Naive thymus-derived CD4-positive, alpha-beta T cell (primary cell): ENCODE results near the gene C13orf46. TPM values are rescaled to one million over a fixed set of nuclear protein-coding genes. Genes with fewer than 3 reads are reported as not detected.

Experiments
- ATAC-seq: fragments of 150-1000 bp; cut with Tn5 transposase; 2 replicates; pipeline ENCODE4 v1.10.0; 2021; ENCODE audit warnings: mild to moderate bottlenecking, moderate library complexity
- CTCF ChIA-PET: fragments of 350-600 bp; sonication (Branson Sonifier 250); formaldehyde crosslinking; loops from one replicate; lab custom pipeline; 2021; ENCODE audit warnings: antibody characterized with exemption; lab: Charles Lee
- POLR2A ChIA-PET: fragments of 350-600 bp; sonication (Branson Sonifier 250); formaldehyde crosslinking; loops from one replicate; lab custom pipeline; 2021; ENCODE audit warnings: antibody characterized with exemption, inconsistent platforms; lab: Charles Lee
- DNase-seq, 9 donors: peaks; one replicate each; pipeline versions ENCODE4 v3.0.0 to v3.0.0-alpha.2; 2020 to 2022; ENCODE audit warnings: mixed read lengths in 1 of 9
- H3K27ac ChIP-seq: one replicate; pipeline ENCODE4 v1.7.0; 2013; ENCODE audit warnings: mild to moderate bottlenecking, low read depth, low read length, moderate library complexity
- H3K27me3 ChIP-seq, 2 donors: one replicate each; pipeline ENCODE4 v1.7.0; 2013; ENCODE audit warnings: low read length in 2 of 2, mild to moderate bottlenecking in 2 of 2, moderate library complexity in 2 of 2; ENCODE audit not compliant: control insufficient read depth in 2 of 2, insufficient read depth in 2 of 2
- H3K36me3 ChIP-seq, 3 experiments: 1 replicate in 2 of 3; 2 replicates in 1 of 3; pipeline ENCODE4 v1.7.0; 2013; ENCODE audit warnings: low read length in 3 of 3, mild to moderate bottlenecking in 3 of 3, moderate library complexity in 1 of 3; ENCODE audit not compliant: insufficient read depth in 3 of 3, control insufficient read depth in 2 of 3
- H3K4me1 ChIP-seq, 2 donors: one replicate each; pipeline ENCODE4 v1.7.0; 2013; ENCODE audit warnings: low read length in 2 of 2, mild to moderate bottlenecking in 2 of 2, moderate library complexity in 1 of 2; ENCODE audit not compliant: control insufficient read depth in 2 of 2, insufficient read depth in 2 of 2
- H3K4me3 ChIP-seq: 2 replicates; pipeline ENCODE4 v1.7.0; 2013; ENCODE audit warnings: mild to moderate bottlenecking, low read length
- H3K9me3 ChIP-seq, 3 experiments: 1 replicate in 2 of 3; 2 replicates in 1 of 3; pipeline ENCODE4 v1.7.0; 2013; ENCODE audit warnings: low read length in 3 of 3; ENCODE audit not compliant: control insufficient read depth in 2 of 3
- H3K27ac Mint-ChIP-seq, 9 donors: one replicate each; pipeline ENCODE4 v1.8.0; 2020 to 2022; ENCODE audit warnings: mixed read lengths in 9 of 9, mild to moderate bottlenecking in 8 of 9, moderate library complexity in 5 of 9, inconsistent platforms in 2 of 9
- H3K27me3 Mint-ChIP-seq, 5 donors: one replicate each; pipeline ENCODE4 v1.8.0; 2021 to 2022; ENCODE audit warnings: mixed read lengths in 5 of 5, mild to moderate bottlenecking in 1 of 5
- H3K36me3 Mint-ChIP-seq, 5 donors: one replicate each; pipeline ENCODE4 v1.8.0; 2020 to 2022; ENCODE audit warnings: mixed read lengths in 5 of 5, mild to moderate bottlenecking in 3 of 5, inconsistent platforms in 1 of 5
- H3K4me1 Mint-ChIP-seq, 7 donors: one replicate each; pipeline ENCODE4 v1.8.0; 2020 to 2022; ENCODE audit warnings: mixed read lengths in 7 of 7, mild to moderate bottlenecking in 3 of 7, inconsistent platforms in 1 of 7
- H3K4me3 Mint-ChIP-seq, 10 donors: one replicate each; pipeline ENCODE4 v1.8.0; 2020 to 2022; ENCODE audit warnings: mild to moderate bottlenecking in 10 of 10, mixed read lengths in 10 of 10, moderate library complexity in 6 of 10, inconsistent platforms in 2 of 10
- H3K9me3 Mint-ChIP-seq, 11 donors: one replicate each; pipeline ENCODE4 v1.8.0; 2020 to 2022; ENCODE audit warnings: mixed read lengths in 11 of 11, mild to moderate bottlenecking in 4 of 11, inconsistent platforms in 1 of 11, moderate library complexity in 1 of 11
- intact Hi-C, 2 donors: fragments of 100-400 bp; cut with micrococcal nuclease; formaldehyde crosslinking; loops; one replicate each; pipeline ENCODE4 v1.15.1; 2023
- polyA plus RNA-seq, 2 donors: library from polyadenylated mRNA; unstranded; fragments of 300-500 nt; fragmentation: Illumina TruSeq; gene quantifications; one replicate each; pipeline ENCODE4 v1.2.3, GENCODE V29; 2021
- total RNA-seq, 6 experiments: library from RNA in 5 of 6; stranded (reverse) in 5 of 6; gene quantifications; 1 replicate in 5 of 6; 2 replicates in 1 of 6; pipeline ENCODE4 v1.2.3 and lab custom pipeline; 2021 to 2026

C13orf46 gene
- total and polyA plus RNA-seq, 7 experiments from 2014 or later = 1.3 to 27.0 (median 16.9) TPM

GRCh38 chr13:113974304-113975281, 717 bp upstream of the C13orf46 start:
- peaks cover 0 to 38% (median 0%) of the 10 kb centered on the region in 11 donors for H3K9me3 Mint-ChIP-seq
- CTCF ChIA-PET = no interaction called here
- intact Hi-C loops = no loop called here
- peaks cover 22 to 92% (median 24%) of the 10 kb centered on the region in 3 experiments for H3K36me3 ChIP-seq
- peak overlapping the region in 2 of 9 donors; percentile 54 to 55 for H3K27ac Mint-ChIP-seq
- H3K27me3 Mint-ChIP-seq = no peaks in the 10 kb centered on the region
- ATAC-seq (no peak), DNase-seq (peak in 1 of 9 donors; percentile 6)
- H3K4me3 Mint-ChIP-seq = no peak overlapping the region
- H3K4me1 ChIP-seq = no peaks in the 10 kb centered on the region
- H3K9me3 ChIP-seq = no peaks in the 10 kb centered on the region
- no peak overlapping the region for H3K27ac ChIP-seq
- POLR2A ChIA-PET = no interaction called here
- no peaks in the 10 kb centered on the region for H3K27me3 ChIP-seq
- no peak overlapping the region for H3K4me3 ChIP-seq
- peaks cover 0 to 4% (median 0%) of the 10 kb centered on the region in 7 donors for H3K4me1 Mint-ChIP-seq
- peaks cover 5 to 42% (median 15%) of the 10 kb centered on the region in 5 donors for H3K36me3 Mint-ChIP-seq

DNA sequence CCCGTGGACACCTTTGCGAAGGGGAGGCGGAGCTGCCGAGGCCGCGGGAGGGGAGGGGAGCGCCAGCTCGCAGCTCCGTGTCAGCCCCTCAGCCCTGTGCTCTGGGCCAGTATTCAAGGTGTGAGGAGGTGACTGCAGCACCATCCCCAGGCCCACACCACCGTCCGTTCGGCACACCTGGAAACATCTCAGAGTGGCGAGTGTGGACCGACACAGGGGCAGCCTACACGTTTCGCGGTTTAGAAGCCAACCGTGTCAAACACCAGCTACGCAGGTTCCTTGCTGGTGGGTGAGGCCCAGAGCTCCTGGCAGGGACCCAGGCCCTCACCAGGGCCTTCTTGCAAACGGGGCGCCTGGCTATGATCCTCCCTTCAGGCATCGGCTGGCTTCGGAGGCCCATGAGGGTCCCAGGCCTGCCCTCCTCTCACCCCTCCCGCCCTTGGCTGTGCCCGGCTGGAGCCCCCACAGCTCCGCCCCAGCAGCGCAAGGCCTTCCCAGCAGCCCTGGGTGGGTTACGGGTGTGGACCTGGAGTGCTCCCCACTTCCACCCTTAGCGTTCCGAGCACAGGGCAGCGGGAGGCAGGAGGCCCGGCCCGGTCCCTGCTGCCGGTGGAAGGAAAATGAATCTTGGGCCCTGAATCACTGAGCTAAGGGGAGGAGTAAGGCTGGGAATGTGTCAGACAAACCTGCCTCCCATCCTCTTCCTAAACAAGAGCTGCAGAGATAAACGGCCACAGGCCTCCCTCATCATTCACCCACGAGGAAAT, 1.2 kb downstream of the C13orf46 start:
- no peaks in the 10 kb centered on the region for H3K27me3 Mint-ChIP-seq
- H3K4me1 Mint-ChIP-seq = peaks cover 0 to under 1% (median 0%) of the 10 kb centered on the region in 7 donors
- Histone ChIP-seq H3K27me3 (no peaks in the 10 kb centered on the region), H3K4me1 (no peaks in the 10 kb centered on the region), H3K9me3 (no peaks in the 10 kb centered on the region), H3K27ac (no peak overlapping the region), H3K36me3 (peaks cover 9 to 92% (median 10%) of the 10 kb centered on the region in 3 experiments), H3K4me3 (no peak overlapping the region)
- peaks cover 0 to 35% (median 0%) of the 10 kb centered on the region in 11 donors for H3K9me3 Mint-ChIP-seq
- ATAC-seq (no peak), DNase-seq (no peak)
- H3K36me3 Mint-ChIP-seq = peaks cover 0 to 33% (median 6%) of the 10 kb centered on the region in 5 donors
- ChIA-PET POLR2A (no interaction called here), CTCF (no interaction called here)
- H3K4me3 Mint-ChIP-seq = peak overlapping the region in 2 of 10 donors; percentile 19 to 40
- intact Hi-C loops = no loop called here
- peak overlapping the region in 6 of 9 donors; percentile 21 to 75 (median 40) for H3K27ac Mint-ChIP-seq

DNA sequence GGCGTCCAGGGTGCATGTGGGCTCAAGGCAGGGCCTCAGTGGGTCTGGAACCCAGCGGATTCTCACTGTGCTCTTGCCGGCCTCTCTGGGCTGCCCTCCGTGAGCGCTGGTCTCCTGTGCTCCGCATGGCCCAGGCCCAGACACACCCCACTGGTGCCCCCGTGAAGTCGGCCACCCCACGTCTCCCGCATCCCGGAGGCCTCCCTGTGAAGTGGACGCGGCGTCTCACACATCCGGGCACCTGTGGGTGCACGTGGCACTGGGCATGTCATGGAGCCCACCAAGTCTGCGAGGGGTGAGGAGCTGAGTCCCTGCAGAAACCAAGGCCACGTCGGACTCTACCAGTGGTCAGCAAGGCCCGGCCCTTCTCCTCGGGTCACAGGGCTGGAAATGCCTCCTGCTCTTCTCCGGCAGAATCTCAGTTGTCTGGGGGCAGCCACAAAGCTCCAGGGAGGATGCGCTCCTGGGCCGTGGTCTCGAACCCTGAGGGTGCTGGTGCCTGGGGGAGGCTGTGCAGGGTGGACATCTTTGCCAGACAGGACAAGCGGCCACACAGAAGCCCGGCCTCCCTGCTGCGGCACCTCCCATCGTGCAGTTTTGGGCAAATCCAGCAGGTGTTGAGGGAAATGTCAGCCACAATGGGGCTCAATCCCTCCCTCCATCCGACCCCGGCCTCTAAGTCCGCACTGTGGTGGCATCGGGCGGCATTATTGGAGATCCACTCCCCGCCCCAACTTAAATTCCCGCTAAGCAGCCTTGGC, 2.2 kb downstream of the C13orf46 start:
- Mint-ChIP-seq H3K27ac (peak overlapping the region in 6 of 9 donors; percentile 21 to 62 (median 36)), H3K36me3 (peaks cover 0 to 27% (median 5%) of the 10 kb centered on the region in 5 donors), H3K4me1 (no peaks in the 10 kb centered on the region), H3K4me3 (peak overlapping the region in 1 of 10 donors; percentile 40), H3K9me3 (peaks cover 0 to 32% (median 0%) of the 10 kb centered on the region in 11 donors), H3K27me3 (no peaks in the 10 kb centered on the region)
- DNase-seq = no peak
- ChIA-PET POLR2A (no interaction called here), CTCF (no interaction called here)
- no peaks in the 10 kb centered on the region for H3K4me1 ChIP-seq
- intact Hi-C loops = no loop called here
- no peak overlapping the region for H3K27ac ChIP-seq
- no peaks in the 10 kb centered on the region for H3K27me3 ChIP-seq
- ATAC-seq = no peak
- no peak overlapping the region for H3K4me3 ChIP-seq
- no peaks in the 10 kb centered on the region for H3K9me3 ChIP-seq
- H3K36me3 ChIP-seq = peaks cover 0 to 91% (median 6%) of the 10 kb centered on the region in 3 experiments

DNA sequence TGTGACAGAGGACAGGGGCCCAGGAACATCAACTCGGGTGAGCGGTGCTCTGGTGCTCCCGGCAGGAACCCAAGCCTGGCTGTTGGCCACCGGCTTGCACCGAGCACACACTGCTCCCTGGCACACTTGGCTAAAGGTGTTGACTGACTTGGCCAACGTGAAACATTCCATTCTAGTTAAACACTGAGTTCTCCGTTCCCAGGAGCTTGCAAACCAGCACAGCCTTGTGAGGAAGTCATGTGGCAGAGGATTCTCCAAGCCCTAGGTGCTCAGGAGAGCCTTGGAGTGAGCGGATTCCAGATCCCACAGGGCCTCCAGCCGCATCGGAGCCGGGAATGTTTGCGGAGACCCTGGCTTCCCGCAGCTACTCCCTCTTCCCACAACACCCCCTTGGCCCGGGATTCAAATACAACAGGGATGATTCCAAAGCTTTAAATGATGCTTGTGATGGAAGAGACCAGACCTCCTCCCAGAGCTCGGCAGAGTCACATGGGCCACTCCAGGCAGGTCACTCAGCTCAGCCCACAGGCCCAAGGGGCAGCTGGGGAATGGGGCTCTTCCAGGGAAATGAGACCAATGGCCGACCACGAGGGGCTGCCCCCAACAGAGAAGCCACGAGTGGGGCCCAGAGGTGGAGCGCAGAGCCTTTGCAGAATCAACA, 2.9 kb downstream of the C13orf46 start:
- Mint-ChIP-seq H3K4me3 (peak overlapping the region in 1 of 10 donors; percentile 14), H3K36me3 (peaks cover 0 to 27% (median 4%) of the 10 kb centered on the region in 5 donors)
- POLR2A ChIA-PET = no interaction called here

DNA sequence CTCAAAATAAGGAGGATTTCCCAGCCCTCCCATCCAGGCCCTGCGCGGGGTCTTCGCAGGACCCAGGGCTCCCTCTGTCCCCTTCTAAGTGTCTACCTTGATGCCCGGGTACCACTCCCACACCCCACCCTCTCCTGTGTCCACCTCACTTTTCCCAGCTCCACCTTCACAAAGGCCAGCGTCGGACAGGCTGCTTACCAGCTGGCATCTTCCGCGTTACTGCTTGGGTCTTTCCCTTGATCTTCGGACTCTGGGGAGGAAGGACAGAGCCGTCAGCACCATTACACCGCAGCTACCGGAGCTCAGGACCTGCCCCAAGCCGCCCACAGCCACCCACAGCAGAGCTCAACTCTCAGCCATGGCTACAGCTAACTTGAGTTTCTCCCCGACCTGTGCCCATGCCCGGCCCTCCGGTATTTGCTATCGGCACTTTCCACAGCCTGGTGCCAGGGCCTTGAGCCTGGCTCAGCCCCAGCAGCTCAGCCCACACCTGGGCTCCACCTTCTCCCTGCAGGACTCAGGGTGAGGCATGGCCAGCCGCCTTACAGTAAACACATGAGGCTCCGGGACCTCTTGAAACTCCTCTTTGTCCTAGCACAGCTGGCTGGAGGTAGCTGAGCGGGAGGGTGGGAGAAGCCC, 3.8 kb downstream of the C13orf46 start:
- POLR2A ChIA-PET = no interaction called here
- Histone ChIP-seq H3K27me3 (no peaks in the 10 kb centered on the region), H3K4me3 (no peak overlapping the region), H3K9me3 (no peaks in the 10 kb centered on the region), H3K27ac (no peak overlapping the region), H3K36me3 (peaks cover 0 to 85% (median 2%) of the 10 kb centered on the region in 3 experiments), H3K4me1 (no peaks in the 10 kb centered on the region)
- Mint-ChIP-seq H3K9me3 (peaks cover 0 to 26% (median 0%) of the 10 kb centered on the region in 11 donors), H3K27ac (peak overlapping the region in 5 of 9 donors; percentile 16 to 73 (median 43)), H3K4me3 (peak overlapping the region in 1 of 10 donors; percentile 45), H3K36me3 (peaks cover 0 to 27% (median 0%) of the 10 kb centered on the region in 5 donors), H3K4me1 (no peaks in the 10 kb centered on the region), H3K27me3 (no peaks in the 10 kb centered on the region)
- CTCF ChIA-PET = no interaction called here
- DNase-seq (no peak), ATAC-seq (no peak)
- intact Hi-C loops = no loop called here

More for the DNA sequence above, 2.9 kb downstream of the C13orf46 start:
- Histone ChIP-seq H3K27ac (no peak overlapping the region), H3K4me1 (no peaks in the 10 kb centered on the region), H3K9me3 (no peaks in the 10 kb centered on the region), H3K27me3 (no peaks in the 10 kb centered on the region), H3K36me3 (peaks cover 0 to 92% (median 2%) of the 10 kb centered on the region in 3 experiments), H3K4me3 (no peak overlapping the region)
- Mint-ChIP-seq H3K27ac (peak overlapping the region in 3 of 9 donors; percentile 25 to 57 (median 54)), H3K4me1 (no peaks in the 10 kb centered on the region), H3K27me3 (no peaks in the 10 kb centered on the region), H3K9me3 (peaks cover 0 to 28% (median 0%) of the 10 kb centered on the region in 11 donors)
- ATAC-seq = no peak
- CTCF ChIA-PET = no interaction called here
- DNase-seq = no peak
- intact Hi-C loops = no loop called here
